ENCODE measurements around the gene CEP112. TPM values are rescaled to one million over a fixed set of nuclear protein-coding genes. Genes with fewer than 3 reads are reported as not detected.
"Not testable (repeated sequence)": the region's sequence is repeated elsewhere in the genome, so short reads cannot be mapped to it uniquely, and the experiment has no call there.

CEP112 gene
- total RNA-seq, 4 donors from 2014 or later = 15.8 to 50.3 (median 20.2) TPM

DNA sequence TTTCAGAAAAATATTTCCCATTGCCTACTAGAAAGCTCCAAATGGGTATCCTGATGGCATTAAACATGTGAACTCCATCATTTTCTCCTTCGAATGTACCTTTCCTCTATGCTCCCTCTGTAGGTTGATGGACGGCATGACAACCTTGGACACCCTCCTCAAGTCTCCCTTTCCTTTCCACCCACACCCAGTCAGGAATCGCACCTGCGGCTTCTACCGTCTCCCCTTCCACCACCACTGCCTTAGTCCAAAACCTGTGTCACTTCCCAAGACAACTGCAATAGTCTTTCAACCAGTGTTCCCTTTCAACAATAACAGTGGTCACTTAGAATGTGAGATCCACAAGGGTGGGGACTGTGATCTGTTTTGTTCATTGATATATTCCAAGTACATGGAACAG is 397.4 kb downstream of the CEP112 start:
- TF ChIP-seq, protein P1, sequence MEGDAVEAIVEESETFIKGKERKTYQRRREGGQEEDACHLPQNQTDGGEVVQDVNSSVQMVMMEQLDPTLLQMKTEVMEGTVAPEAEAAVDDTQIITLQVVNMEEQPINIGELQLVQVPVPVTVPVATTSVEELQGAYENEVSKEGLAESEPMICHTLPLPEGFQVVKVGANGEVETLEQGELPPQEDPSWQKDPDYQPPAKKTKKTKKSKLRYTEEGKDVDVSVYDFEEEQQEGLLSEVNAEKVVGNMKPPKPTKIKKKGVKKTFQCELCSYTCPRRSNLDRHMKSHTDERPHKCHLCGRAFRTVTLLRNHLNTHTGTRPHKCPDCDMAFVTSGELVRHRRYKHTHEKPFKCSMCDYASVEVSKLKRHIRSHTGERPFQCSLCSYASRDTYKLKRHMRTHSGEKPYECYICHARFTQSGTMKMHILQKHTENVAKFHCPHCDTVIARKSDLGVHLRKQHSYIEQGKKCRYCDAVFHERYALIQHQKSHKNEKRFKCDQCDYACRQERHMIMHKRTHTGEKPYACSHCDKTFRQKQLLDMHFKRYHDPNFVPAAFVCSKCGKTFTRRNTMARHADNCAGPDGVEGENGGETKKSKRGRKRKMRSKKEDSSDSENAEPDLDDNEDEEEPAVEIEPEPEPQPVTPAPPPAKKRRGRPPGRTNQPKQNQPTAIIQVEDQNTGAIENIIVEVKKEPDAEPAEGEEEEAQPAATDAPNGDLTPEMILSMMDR (IDR thresholded peaks at IDR 0.05) = peak in 1 of 3 donors; percentile 13
- ATAC-seq (ENCODE audit: low FRiP score) (no peak), DNase-seq (ENCODE audit: low spot score) (no peak)

DNA sequence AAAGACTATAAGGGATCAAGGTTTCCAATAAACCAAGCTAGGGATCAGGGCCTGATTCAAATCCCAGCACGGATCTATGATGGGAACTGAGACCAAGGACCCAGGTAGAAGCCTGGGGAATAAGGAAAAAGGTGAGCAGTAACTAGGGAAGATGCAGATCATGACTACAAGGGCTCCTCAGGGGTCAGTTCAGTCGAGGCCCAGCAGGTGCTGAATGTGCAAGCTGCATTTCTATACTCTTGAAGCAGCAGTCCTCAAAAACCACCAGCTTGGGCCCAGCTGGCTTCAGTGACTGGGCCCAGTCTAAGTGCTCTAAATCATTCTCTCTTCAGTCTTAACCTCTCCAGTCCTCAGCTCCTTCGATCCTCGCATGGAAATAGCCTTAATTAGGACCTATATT is 401.7 kb downstream of the CEP112 start:
- DNase-seq (ENCODE audit: low spot score) = no peak
- no peak for ATAC-seq (ENCODE audit: low FRiP score)
- TF ChIP-seq, protein P1 (IDR thresholded peaks at IDR 0.05) = no peak

DNA sequence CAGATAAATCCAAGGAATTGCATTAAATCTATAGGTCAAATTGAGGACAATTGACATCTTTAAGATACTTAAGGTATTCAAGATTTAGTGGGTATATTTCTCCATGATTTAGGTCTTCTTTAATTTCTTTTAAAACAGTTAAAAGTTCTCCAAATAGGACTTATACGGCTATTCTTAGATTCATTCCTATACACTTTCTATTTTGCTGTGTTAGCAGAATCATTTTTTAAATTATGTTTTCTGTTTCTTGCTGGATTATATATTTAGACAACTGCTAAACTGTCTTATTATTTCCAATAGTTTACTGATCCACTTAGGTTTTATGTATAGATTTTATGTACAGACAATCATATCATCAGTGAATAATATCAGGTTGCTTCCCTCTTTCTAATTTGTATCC is 404.4 kb downstream of the CEP112 start:
- DNase-seq (ENCODE audit: low spot score) = no peak
- no peak for ATAC-seq (ENCODE audit: low FRiP score)
- TF ChIP-seq, protein P1 (IDR thresholded peaks at IDR 0.05) = no peak

DNA sequence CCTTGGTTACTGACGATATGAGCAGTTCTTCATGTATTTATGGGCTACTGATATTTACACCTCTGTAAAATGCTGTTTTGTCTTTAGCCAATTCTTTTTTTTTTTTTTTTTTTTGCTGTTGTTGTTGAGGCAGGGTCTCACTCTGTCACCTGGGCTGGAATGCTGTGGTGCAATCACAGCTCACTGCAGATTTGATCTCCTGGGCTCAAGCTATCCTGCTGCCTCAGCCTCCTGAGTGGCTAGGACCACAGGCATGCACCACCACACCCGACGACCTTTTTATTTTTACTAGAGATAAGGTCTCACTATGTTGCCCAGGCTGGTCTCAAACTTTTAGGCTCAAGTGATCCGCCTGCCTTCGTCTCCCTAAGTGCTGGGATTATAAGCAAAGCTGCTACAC is 405.5 kb downstream of the CEP112 start:
- TF ChIP-seq, protein P1 (IDR thresholded peaks at IDR 0.05) = no peak
- ATAC-seq (ENCODE audit: low FRiP score) = no peak
- DNase-seq (ENCODE audit: low spot score) = no peak

DNA sequence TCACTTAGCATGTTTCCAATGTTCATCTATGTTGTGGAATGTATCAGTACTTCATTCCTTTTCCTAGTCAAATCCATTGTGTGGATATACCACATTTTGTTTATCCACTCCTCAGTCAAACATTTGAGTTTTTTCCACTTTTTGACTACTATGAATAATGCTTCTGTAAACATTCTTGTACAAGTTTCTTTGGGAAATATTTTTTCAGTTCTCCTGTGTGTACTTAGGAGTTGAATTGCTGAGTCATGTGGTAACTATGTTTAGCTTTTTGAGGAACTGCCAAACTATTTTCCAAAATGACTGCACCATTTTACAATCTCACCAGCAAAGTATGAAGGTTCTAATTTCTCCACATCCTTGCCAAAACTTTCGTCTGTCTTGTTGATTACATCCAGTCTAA is 406.8 kb downstream of the CEP112 start:
- DNase-seq (ENCODE audit: low spot score) (no peak), ATAC-seq (ENCODE audit: low FRiP score) (peak; percentile 83)
- TF ChIP-seq, protein P1 (IDR thresholded peaks at IDR 0.05) = no peak

DNA sequence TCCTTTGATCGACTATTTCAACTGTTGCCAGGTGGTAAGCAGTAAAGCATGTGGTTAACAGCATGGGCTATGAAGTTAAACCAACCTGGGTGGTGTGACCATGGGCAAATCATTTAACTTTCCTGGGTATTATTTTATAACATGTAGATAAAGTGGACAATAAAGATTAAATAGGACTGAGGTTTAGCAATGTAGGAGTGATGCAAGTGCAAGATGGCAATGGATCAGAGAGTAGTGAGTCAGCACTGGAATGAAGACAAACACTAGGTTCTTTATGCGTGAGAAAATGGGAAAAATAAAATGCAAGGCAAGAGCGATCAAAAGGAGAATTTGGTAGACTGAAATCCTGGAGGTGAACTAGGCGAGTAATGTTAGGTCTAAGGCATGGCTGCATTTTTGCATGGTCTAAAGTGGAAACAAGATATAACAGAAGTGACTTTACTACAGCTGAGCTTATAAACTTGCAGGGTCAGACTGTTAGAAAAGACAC is 408.0 kb downstream of the CEP112 start:
- DNase-seq (ENCODE audit: low spot score) (no peak), ATAC-seq (ENCODE audit: low FRiP score) (peak; percentile 23)
- TF ChIP-seq, protein P1 (IDR thresholded peaks at IDR 0.05) = no peak

DNA sequence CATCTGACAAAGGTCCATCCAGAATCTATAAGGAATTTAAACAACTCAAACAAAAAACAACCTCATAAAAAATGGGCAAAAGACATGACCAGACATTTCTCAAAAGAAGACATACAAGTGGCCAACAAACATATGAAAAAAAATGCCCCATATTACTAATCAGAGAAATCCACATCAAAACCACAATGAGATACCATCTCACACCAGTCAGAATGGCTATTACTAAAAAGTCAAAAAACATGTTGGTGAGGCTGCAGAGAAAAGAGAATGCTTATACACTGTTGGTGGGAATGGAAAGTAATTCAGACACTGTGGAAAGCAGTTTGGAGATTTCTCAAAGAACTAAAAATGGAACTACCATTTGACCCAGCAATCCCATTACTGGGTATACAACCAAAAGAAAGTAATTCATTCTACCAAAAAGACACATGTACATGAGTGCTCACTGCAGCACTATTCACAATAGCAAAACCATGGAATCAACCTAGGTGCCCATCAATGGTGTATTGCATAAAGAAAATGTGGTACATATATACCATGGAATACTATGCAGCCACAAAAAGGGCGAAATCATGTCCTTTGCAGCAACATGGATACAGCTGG is 409.7 kb downstream of the CEP112 start:
- not testable (repeated sequence) for ATAC-seq (ENCODE audit: low FRiP score); DNase-seq (ENCODE audit: low spot score)
